ENCODE data around the gene MYO15B. TPM values are rescaled to one million over a fixed set of nuclear protein-coding genes. Genes with fewer than 3 reads are reported as not detected.

MYO15B gene
- total and polyA plus RNA-seq, 2 donors (not counting 3 experiments of a cell fraction or from before 2014, with no cell fraction given), result 10.2 to 87.8 TPM

DNA sequence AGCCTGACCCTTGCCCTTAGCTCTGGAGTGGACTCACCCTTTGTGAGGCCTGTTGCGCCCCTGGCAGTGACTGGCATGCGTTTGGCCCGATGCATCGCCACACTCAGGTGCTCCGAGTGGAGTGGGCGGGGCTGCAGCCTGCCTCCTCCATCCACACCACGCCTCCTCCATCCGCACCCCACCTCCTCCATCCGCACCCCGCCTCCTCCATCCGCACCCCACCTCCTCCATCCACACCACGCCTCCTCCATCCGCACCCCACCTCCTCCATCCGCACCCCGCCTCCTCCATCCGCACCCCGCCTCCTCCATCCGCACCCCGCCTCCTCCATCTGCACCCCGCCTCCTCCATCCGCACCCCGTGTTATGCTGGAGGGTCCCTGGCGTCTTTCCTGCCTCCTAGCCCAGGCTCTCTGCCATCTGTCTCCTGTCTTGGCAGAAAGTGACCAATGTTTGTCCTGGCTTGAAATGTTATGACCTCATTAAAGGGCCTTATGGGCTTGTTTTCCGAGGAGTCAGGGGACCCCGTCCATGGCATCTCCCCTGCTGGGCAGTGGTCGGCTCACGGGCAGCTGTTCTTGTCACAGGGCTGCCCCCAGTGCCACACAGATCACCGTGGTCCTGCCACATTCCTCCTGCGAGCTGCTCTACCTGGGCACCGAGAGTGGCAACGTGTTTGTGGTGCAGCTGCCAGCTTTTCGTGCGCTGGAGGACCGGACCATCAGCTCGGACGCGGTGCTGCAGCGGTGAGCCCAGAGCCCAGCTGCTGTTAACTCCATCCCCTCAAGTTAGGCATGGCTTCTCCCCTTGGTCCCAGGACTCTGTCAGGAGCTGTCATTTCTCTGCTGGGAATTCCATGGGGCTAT, 28.7 kb upstream of the MYO15B start:
- DNase-seq (ENCODE audit: low read depth, low spot score) (no peak), FAIRE-seq (no peak)
- Histone ChIP-seq H3K9me3 (replicated peaks; ENCODE audit: control insufficient read depth, insufficient read depth, low read length) (no peaks in the 10 kb centered on the region), H4K20me1 (replicated peaks; ENCODE audit: control insufficient read depth, extremely low read depth, insufficient read depth, low read length) (no peaks in the 10 kb centered on the region), H3K79me2 (ENCODE audit: control insufficient read depth, insufficient read depth, low read length) (no peaks in the 10 kb centered on the region), H3K4me3 (replicated peaks in 1 of 3; ENCODE audit: insufficient read depth in 1 of 3, low read depth in 1 of 3, low read length in 3 of 3) (no peak overlapping the region), H3K27ac (ENCODE audit: insufficient read depth, low read depth, low read length) (no peak overlapping the region), H2AFZ (ENCODE audit: low read depth, low read length) (no peak overlapping the region), H3K4me2 (ENCODE audit: insufficient read depth, low read length) (no peak overlapping the region), H3K9ac (replicated peaks; ENCODE audit: extremely low read depth, insufficient read depth, low read length) (no peak overlapping the region), H3K36me3 (ENCODE audit: control insufficient read depth in 2 of 2, extremely low read depth in 1 of 2, insufficient read depth in 2 of 2, low read length in 2 of 2) (no peaks in the 10 kb centered on the region), H3K9me1 (replicated peaks; ENCODE audit: control insufficient read depth, extremely low read depth, insufficient read depth, low read length) (no peaks in the 10 kb centered on the region), H3K27me3 (ENCODE audit: control insufficient read depth in 2 of 2, insufficient read depth in 2 of 2, low read length in 2 of 2) (no peaks in the 10 kb centered on the region), H3K4me1 (ENCODE audit: control insufficient read depth, extremely low read depth, insufficient read depth, low read length) (no peaks in the 10 kb centered on the region)
- ChIA-PET CTCF (interaction anchor here (1.3 kb wide), 1 partner anchor 29 kb away, joined by 3 read pairs; no protein-coding TSS in a partner anchor), POLR2A (no interaction called here)
- dilution Hi-C loops (cut with MboI; ENCODE audit: extremely low pct_ligation_motif_present, low sequenced_read_pairs), result no loop called here
- no peak for TF ChIP-seq GATA2 (IDR thresholded peaks at IDR 0.05; ENCODE audit: insufficient read depth, insufficient read length, low read depth, low read length)
- no peak for TF ChIP-seq POLR2A (IDR thresholded peaks at IDR 0.05; ENCODE audit: low read depth, low read length)
- TF ChIP-seq FOS (IDR thresholded peaks at IDR 0.05; ENCODE audit: borderline replicate concordance, insufficient read depth, low read length), result no peak
- TF ChIP-seq EZH2 (IDR thresholded peaks at IDR 0.05; ENCODE audit: borderline replicate concordance, low read depth, low read length, severe bottlenecking), result no peak
- TF ChIP-seq POLR2AphosphoS5 (IDR thresholded peaks at IDR 0.05; ENCODE audit: insufficient read depth, low read depth, low read length), result no peak
- TF ChIP-seq MYC (IDR thresholded peaks at IDR 0.05; ENCODE audit: low read depth, low read length), result no peak
- TF ChIP-seq, protein P1, sequence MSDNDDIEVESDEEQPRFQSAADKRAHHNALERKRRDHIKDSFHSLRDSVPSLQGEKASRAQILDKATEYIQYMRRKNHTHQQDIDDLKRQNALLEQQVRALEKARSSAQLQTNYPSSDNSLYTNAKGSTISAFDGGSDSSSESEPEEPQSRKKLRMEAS (IDR thresholded peaks at IDR 0.05; ENCODE audit: insufficient read depth, insufficient read length), result no peak
- BruUV-seq (replicated peaks), result no TSS peak
- intact Hi-C loops (cut with micrococcal nuclease), result no loop called here
